Activated CD8-positive, alpha-beta memory T cell treated with anti-CD3 and anti-CD28 coated beads, Interleukin-2, amount 50 U/mL, for 4 hours (primary cell): ENCODE data around the gene UGT1A9.

Experiments used
- DNase-seq: peaks from one replicate; pipeline ENCODE4 v3.0.0-alpha.2; 2020

The UGT1A9 gene

DNA sequence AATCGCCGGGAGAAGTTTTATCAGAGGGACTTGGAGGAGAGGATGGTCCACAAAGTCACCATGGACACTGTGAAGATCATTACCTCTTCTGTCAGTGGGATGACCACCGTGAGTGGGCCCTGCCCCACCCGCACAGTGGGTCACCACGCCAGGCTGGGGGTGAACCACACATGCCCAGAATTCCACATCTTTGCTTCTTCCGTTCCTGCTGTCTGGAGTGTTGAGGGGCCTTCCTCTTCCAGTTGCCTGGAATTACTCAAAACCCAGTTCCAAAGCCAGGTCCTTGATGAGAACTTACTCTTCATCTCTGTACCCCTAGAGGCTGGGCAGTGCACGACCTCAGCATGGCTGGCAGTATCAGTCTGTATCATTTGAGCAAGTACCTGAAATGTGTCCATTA is 128.5 kb downstream of the UGT1A9 start:
- no peak for DNase-seq

- no peak for DNase-seq
Measured at GRCh38 chr2:233801357-233802131, 129.8 kb downstream of the UGT1A9 start.

DNA sequence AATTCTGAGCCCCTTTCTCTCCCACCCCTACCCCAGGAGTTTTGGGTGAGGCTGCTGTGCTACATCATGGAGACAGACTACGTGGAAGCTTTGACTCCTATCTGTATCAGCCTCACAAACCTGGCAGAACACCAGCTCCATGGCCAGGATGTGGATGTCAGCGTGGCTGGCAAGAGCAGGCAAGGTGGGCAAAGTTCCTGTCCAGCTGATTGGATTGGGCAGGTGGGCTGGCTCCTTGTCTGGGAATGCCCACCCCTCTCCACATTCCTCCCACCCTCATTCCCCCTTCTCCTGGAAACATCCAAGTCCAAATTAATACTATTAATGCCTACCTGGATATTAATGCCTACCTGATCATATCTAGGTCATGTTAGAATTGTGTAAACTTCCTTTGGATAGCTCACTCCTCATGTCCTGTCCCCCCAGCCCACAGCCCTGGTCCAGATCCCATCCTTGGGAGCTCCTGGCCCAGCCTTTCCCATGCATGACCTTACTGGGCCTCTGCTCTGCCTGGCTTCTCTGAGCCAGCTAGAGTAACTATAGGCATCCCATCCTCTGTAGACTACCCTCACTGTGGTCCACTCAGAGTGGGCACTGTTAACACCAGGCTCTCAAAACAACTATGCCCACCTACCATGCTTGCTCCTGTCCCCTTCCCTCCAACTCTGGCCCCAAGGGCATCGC is 130.6 kb downstream of the UGT1A9 start:
- no peak for DNase-seq

DNA sequence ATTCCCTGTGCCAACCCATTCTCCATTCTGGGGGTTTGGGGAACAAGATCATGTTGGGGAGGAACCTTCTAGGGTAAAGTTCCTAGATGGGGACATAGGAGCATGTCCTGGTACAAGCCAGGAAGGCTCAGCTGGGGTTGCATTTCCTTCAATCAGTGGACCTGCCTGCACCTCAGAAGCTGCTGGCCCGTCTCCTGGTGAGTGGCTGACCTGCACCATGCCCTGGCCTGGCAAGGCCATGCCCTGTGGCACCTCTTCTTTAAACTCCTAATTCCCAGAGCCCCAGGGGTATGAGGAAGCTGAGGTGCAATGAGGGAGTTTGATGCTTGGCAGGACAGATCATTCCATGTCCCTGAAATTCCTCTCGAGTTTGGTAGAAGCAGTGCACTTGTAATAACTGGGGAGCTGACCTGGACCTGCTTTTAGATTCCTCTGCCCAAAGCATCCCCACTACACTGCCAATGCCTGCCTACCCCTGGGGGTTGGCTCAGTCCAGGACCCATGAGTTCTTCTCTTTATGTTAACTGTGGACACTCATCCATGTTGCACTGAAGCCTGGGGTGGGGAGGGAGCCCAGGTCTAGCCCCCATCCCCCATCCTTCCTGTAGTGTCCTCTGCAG is 131.7 kb downstream of the UGT1A9 start:
- no peak for DNase-seq

DNA sequence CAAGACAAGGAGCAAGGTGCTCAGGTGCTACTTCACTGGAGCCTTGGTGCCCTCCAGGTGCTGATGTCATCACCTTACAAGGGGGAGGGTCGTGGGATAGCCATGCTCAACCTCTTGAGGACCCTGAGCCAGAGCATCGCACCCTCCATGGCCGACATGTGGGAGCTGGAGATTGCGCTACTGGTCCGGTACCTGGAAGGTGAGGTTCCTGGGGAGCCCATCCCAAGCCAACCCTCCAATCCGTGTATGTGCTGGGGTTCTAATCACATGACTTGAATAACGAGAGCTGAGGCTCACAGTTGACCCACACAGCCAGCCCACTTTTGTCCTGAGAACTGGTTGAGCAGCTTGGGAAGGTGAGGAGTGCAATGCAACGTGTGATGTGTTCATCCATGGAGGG is 132.3 kb downstream of the UGT1A9 start:
- DNase-seq: no peak

- DNase-seq: no peak
Measured at GRCh38 chr2:233807215-233807865, 135.6 kb downstream of the UGT1A9 start.

- no peak for DNase-seq
Measured at GRCh38 chr2:233807966-233808935, 136.6 kb downstream of the UGT1A9 start.

- DNase-seq: no peak
Measured at GRCh38 chr2:233810385-233810784, 138.7 kb downstream of the UGT1A9 start.

- no peak for DNase-seq
Measured at GRCh38 chr2:233811087-233811486, 139.4 kb downstream of the UGT1A9 start.

GRCh38 chr2:233811732-233812131 is 140.0 kb downstream of the UGT1A9 start:
- DNase-seq: no peak

DNA sequence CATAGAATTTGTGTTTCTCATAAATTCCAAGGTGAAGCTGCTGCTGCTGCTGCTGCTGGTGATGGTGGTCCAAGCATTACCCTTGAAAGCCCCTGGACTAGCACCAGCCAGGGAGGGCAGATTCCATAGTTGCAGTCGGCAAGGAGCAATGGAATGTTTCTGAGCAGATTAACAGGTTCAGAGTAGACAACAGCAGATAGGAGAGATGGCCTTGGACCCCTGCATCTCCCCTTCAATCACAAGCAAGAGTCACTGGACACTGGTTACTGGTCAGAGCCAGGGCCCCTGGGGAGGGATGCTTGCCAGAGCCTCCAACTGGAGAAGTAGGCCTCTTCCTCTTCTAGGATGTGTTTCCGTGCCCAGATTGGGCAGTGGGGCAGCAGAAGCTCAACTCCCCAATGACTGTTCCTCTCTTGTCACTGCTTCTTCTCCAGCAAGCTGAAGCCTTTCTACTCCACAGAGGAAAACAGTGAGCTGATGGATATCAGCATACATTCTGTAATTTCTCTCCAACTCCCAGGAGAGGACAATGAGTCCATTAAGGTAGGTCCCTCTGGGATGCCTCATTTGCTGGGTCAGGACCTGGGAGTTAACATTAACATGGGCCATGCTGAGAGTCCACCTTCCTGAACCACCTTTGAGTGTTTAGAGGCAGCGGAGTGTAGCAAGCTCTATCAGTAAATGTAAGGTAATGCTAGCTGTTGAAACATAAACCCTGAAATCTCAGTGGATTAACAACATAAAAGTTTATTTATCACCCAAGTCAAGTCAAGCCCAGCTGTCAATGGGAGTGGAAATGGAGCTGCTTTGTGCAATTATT is 141.7 kb downstream of the UGT1A9 start:
- no peak for DNase-seq

DNA sequence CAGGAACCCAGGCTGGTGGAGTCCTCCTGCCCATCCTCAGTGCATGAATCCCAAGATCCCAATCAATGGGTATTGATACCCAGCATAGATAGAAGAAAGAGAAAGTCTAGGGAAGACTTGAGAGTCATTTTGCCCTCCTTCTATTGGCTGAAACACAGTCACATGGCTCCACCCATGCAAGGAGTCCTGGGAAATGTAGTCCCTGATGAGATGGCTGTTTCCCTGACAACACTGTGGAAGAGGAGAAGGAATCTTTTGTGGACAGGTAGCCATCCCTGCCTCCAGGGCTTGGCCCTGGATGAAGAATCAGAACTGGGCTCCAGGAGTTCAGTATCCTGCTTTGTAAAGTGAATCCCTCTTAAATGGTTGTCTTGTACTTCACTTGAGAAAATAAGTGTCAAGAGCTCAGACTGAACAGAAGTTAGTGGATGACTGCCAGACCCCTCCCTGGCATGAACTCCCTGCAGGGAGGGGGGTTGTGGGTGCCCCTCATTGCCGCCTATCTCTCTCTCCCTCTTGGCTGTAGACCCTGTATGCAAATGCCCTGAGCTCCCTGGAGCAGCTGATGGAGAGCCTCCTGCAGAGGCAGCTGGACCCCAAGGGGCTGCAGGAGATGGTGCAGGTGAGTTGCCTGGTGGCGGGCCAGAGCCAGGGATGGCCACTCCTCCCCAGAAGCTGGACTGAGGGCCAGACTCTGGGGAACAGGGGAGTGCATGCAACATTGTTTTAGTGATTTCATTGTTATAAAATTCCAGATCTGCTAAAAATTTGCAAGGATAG is 142.5 kb downstream of the UGT1A9 start:
- no peak for DNase-seq

DNA sequence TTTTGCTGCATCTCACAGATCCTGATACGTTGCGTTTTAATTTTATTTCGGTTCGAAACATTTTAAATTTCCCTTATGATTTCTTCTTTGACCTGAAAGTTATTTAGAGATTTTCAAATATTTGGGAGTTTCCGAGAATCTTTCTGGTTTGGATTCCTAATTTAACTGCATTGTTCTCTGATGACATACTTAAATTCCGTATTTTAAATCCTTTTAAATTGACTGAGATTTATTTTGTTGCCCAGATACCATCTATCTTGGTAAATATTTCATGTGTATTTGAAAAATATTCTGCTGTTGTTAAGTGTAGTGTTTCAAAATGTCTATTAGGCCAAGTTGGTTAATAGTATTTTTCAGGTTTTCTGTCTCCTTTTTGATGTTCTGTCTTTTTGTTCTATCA is 144.2 kb downstream of the UGT1A9 start:
- DNase-seq: no peak

- DNase-seq: no peak
Measured at GRCh38 chr2:233816334-233816733, 144.6 kb downstream of the UGT1A9 start.

- DNase-seq: no peak
Measured at GRCh38 chr2:233816771-233817170, 145.1 kb downstream of the UGT1A9 start.

GRCh38 chr2:233817361-233817911 is 145.7 kb downstream of the UGT1A9 start:
- DNase-seq: no peak

DNA sequence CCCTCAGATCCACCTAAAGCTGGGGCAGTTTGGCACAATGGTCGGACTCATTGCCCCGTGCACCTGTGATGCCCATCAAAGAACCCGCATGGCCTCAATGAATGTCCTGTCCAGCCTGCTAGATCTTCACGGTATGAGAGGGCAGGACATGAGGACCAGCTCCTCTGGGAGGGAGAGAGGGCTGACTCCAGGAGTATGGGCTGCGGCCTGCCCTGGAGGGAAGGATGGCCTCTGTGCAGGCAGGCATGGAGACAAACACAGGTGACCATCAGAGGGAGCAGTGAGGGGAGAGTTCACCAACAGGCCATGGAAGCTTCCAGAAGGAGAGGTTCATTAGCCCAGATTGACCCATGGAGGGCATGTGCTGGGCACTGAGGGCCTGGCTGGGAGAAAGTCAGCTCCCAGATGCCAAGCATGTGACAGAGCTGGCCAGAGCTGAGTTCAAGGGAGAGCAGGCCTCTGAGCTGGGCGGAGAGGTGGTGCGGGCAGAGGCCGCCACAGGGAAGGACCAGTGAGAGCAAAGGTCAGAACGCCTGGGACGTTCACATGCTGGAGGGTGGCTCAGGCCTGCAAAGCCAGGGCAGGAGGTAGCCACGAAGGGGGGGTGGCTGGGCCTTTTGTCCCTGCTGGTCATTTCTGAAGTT is 146.4 kb downstream of the UGT1A9 start:
- DNase-seq: no peak

DNA sequence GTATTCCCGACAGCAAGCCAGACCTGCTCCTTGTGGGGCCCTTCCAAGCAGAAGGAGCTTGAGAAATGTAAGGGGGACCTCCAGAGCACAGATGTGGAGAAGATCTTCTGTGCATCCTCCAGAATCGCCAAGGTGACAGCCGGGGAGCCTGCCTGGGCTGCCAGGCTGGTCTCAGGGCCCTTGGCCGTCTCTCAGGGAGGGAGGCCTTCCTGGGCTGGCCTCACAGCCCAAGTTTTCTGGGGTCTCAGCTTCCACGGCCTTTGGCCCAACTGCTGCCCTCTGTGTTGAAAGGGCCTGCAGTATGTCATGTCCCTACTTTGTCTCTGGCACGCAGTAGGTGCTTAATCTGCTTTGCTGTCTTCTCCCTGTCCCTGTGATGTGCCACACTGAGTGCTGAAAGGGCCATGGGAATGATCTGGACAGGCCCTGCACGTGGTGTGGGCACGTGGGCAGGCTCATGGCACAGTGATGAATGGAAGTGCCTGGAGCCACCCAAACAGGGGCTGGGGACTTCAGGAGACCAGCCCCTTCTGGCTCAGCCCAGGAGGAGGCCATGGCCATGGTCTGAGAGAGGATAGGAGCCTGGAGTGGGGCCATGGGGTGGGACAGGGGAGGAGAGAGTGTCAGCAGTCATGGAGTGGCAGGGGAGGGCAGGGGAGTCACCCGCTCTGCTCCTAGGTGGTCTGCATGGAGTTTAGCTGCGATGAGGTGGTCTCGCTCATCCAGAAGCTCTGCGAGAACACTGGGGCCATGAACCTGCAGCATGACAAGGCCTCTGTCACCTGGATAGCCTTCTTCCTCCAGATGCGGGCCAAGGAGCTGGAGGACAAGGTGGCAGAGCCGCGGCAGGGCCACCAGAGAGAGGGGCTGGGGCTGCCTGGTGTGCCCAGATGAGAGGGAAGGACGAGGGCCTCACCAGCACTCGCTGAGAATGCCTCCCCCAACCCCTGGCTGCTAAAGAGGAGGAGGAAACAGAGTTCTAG is 147.2 kb downstream of the UGT1A9 start:
- no peak for DNase-seq
